ENCODE measurements around the gene LHFPL6. TPM values are rescaled to one million over a fixed set of nuclear protein-coding genes. Genes with fewer than 3 reads are reported as not detected.
A peak's percentile ranks its signal among the peaks of the same experiment; 100 is the strongest.

LHFPL6 gene
- total RNA-seq (10 to 100 TPM; 34.4 to 74.4 (median 55.3) TPM), polyA plus RNA-seq (10 to 100 TPM; 40.7 to 41.8 TPM)
- long read RNA-seq, donor 1, partial matches to known transcripts: 12 of 15 reads
- long read RNA-seq, donor 1, other reads (novel, unspliced or antisense): 3 of 15 reads
- long read RNA-seq, donor 2, partial matches to known transcripts: 9 of 14 reads
- long read RNA-seq, donor 2, other reads (novel, unspliced or antisense): 5 of 14 reads
- long read RNA-seq, donor 3, partial matches to known transcripts: 3 of 8 reads
- long read RNA-seq, donor 3, other reads (novel, unspliced or antisense): 5 of 8 reads

- intact Hi-C loops (cut with DNase I): loop anchor here in 8 of 10 donors (1.0 to 10.0 kb wide), 16 partner anchors 75 to 455 kb away; no protein-coding TSS in a partner anchor
- Histone ChIP-seq H3K9me3 (no peaks in the 10 kb centered on the region), H3K27ac (peak within 1 kb of the TSS; percentile 85 to 99 (median 93)), H3K36me3 (peaks cover 0 to 8% (median 0%) of the 10 kb centered on the region in 9 donors), H3K4me3 (peak within 1 kb of the TSS; percentile 79 to 98 (median 90)), H3K4me1 (peaks cover 0 to 38% (median 19%) of the 10 kb centered on the region in 12 donors), H3K27me3 (peaks cover 0 to 15% (median 0%) of the 10 kb centered on the region in 9 donors)
- ATAC-seq: peak; percentile 81 to 97 (median 94)
- 0% methylated on average over 43 to 73 of the region's 73 CpGs for WGBS, 4 donors
- TF ChIP-seq, protein P1, sequence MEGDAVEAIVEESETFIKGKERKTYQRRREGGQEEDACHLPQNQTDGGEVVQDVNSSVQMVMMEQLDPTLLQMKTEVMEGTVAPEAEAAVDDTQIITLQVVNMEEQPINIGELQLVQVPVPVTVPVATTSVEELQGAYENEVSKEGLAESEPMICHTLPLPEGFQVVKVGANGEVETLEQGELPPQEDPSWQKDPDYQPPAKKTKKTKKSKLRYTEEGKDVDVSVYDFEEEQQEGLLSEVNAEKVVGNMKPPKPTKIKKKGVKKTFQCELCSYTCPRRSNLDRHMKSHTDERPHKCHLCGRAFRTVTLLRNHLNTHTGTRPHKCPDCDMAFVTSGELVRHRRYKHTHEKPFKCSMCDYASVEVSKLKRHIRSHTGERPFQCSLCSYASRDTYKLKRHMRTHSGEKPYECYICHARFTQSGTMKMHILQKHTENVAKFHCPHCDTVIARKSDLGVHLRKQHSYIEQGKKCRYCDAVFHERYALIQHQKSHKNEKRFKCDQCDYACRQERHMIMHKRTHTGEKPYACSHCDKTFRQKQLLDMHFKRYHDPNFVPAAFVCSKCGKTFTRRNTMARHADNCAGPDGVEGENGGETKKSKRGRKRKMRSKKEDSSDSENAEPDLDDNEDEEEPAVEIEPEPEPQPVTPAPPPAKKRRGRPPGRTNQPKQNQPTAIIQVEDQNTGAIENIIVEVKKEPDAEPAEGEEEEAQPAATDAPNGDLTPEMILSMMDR (IDR thresholded peaks at IDR 0.05): peak in 11 of 12 donors; percentile 18 to 61 (median 46)
- peak in 1 of 2 donors; percentile 89 for TF ChIP-seq POLR2A (IDR thresholded peaks at IDR 0.05)
- DNase-seq: peak; percentile 91 to 94 (median 94)
These were observed at the start of gene LHFPL6 for GRCh38 chr13:39602614-39603366. TSS of gene LHFPL6 (minus strand) at chr13:39603193.

GRCh38 chr13:39646122-39646521 lies 43.1 kb upstream of the LHFPL6 start:
- intact Hi-C loops (cut with DNase I): no loop called here

DNA sequence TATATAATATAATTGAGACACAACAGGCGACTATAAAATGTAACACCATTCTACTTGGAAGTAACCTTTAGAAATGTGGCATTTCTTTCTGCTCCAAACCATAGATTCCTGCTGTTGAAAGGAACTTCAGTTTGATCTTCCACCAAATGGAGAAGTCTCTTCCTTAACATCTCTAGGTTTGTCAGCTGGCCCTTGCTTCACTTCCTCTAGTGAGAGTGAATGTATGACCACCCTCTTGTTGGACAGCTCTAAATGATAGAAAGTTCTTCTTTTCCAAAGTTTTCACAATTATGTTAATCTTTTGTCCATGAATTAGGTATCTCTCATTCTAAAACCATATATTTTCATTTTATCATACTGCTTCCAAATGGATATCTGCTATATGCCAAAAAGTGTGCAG lies 38.7 kb upstream of the LHFPL6 start:
- no peak for ATAC-seq
- Histone ChIP-seq H3K9me3 (peaks cover 0 to 3% (median 0%) of the 10 kb centered on the region in 12 donors), H3K36me3 (no peaks in the 10 kb centered on the region), H3K27ac (no peak overlapping the region), H3K4me3 (no peak overlapping the region), H3K27me3 (no peaks in the 10 kb centered on the region), H3K4me1 (no peaks in the 10 kb centered on the region)
- no peak for TF ChIP-seq POLR2A (IDR thresholded peaks at IDR 0.05)
- TF ChIP-seq, protein P1 (IDR thresholded peaks at IDR 0.05): no peak
- intact Hi-C loops (cut with DNase I): no loop called here
- 84 to 94% (median 89%) methylated on average over 1 of the region's 1 CpG for WGBS, 4 donors
- no peak for DNase-seq

More at GRCh38 chr13:39646122-39646521, 43.1 kb upstream of the LHFPL6 start:
- Histone ChIP-seq H3K4me3 (no peak overlapping the region), H3K9me3 (no peaks in the 10 kb centered on the region), H3K27ac (no peak overlapping the region), H3K36me3 (no peaks in the 10 kb centered on the region), H3K4me1 (no peaks in the 10 kb centered on the region), H3K27me3 (no peaks in the 10 kb centered on the region)
- ATAC-seq (no peak), DNase-seq (no peak)
- 85 to 88% (median 86%) methylated on average over 4 of the region's 4 CpGs for WGBS, 4 donors
- no peak for TF ChIP-seq POLR2A (IDR thresholded peaks at IDR 0.05)
- TF ChIP-seq, protein P1 (IDR thresholded peaks at IDR 0.05): no peak

- 76 to 94% (median 88%) methylated on average over 3 of the region's 3 CpGs for WGBS, 4 donors
- ATAC-seq (no peak), DNase-seq (no peak)
- no peak overlapping the region for H3K4me3 ChIP-seq
- TF ChIP-seq, protein P1 (IDR thresholded peaks at IDR 0.05): no peak
- TF ChIP-seq POLR2A (IDR thresholded peaks at IDR 0.05): no peak
- peaks cover 0 to 5% (median 0%) of the 10 kb centered on the region in 9 donors for H3K27me3 ChIP-seq
- no peak overlapping the region for H3K27ac ChIP-seq
- intact Hi-C loops (cut with DNase I): no loop called here
- H3K4me1 ChIP-seq: no peaks in the 10 kb centered on the region
- peaks cover 0 to 3% (median 0%) of the 10 kb centered on the region in 12 donors for H3K9me3 ChIP-seq
- no peaks in the 10 kb centered on the region for H3K36me3 ChIP-seq
These were observed 34.9 kb upstream of the LHFPL6 start for GRCh38 chr13:39637890-39638289.
